Activated T-helper 1 cell treated with anti-CD3 and anti-CD28 coated beads, Interleukin-2, amount 50 U/mL, for 16 hours (primary cell): ENCODE data around the gene MCTP1.

ENCODE experiments used
- DNase-seq, 2 donors: peaks; one replicate each; pipeline ENCODE4 v3.0.0-alpha.2; 2020; ENCODE audit warnings: low read depth in 1 of 2, low spot score in 1 of 2

MCTP1 gene

GRCh38 chr5:94725142-94725541, 559.8 kb downstream of the MCTP1 start:
- DNase-seq, result no peak

DNA sequence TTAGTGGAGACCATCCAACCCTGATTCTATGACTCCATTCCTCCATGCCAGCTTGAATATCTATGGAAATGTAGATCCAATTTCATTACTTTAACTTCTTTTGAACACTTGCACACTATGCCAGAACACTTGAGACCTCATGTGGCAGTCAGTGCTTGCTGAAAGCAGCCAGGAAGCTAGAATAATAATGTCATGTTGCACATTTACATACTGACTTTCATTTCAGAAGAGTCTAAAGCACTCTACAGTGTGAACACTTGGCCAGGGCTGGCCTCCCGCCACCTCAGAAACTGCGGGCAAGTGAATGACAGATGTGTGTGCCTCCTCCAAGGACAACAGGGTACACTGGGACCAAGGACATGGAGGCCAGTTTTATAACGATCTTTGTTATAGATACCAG, 569.1 kb downstream of the MCTP1 start:
- no peak for DNase-seq

DNA sequence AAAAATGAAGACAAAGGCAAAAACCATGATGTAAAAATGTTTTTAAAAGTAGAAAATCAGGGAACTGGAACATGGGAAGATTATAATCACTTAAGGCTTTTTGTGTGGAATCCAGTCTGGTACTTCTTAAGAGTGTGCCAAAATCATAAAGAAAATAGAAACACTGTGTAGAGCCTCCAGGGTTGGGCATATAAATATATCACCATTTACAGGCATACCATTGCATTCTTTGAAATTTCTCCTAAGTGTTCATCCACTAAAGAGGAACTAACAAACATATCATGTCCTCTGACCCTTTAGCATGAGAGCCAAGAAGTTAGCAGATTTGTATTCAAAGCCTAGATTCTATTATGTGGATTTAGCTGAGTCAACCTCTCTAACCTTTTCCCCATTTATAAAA, 573.1 kb downstream of the MCTP1 start:
- DNase-seq, result no peak

DNA sequence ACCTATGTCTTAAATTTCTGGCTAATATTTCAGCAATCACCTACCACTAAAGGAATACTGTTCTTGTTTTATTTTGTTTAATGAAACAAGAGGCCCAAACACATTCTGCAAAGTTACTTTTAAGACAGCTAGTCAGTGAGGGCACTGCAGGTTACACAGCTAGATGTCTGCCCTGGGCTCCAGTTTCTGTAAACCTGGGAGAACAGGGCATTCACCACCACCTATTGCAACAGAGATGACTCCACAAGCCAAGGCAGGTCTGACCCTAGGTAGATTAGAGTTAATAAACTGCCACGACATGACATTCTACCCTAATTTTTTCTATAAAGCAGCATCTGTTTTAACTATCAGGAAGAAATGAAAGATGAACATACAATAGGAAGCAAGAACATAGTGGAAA, 575.6 kb downstream of the MCTP1 start:
- DNase-seq, result no peak

- DNase-seq, result no peak
These were observed 577.5 kb downstream of the MCTP1 start for GRCh38 chr5:94707359-94707758.

DNA sequence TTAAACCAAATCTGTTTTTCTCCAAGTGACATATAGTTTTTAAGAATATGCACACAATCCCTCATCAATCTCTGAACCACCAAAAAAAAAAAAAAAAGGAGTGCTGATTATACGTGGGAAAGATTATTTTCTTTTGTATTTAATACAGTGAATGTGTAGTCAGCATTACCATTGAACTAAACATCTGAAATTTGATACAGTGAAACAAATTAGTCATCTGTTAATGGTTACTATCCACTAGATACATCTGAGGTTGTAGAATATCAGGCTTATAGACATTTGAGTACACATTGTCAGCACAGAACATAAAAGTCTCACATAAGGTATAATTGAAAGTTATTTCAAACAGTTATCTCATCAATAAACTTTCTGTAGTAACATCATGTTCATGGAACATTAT, 579.5 kb downstream of the MCTP1 start:
- DNase-seq, result no peak

GRCh38 chr5:94702729-94703128, 582.2 kb downstream of the MCTP1 start:
- no peak for DNase-seq

- DNase-seq, result no peak
These were observed 584.3 kb downstream of the MCTP1 start for GRCh38 chr5:94700592-94700991.

GRCh38 chr5:94699562-94699961, 585.3 kb downstream of the MCTP1 start:
- DNase-seq, result no peak

DNA sequence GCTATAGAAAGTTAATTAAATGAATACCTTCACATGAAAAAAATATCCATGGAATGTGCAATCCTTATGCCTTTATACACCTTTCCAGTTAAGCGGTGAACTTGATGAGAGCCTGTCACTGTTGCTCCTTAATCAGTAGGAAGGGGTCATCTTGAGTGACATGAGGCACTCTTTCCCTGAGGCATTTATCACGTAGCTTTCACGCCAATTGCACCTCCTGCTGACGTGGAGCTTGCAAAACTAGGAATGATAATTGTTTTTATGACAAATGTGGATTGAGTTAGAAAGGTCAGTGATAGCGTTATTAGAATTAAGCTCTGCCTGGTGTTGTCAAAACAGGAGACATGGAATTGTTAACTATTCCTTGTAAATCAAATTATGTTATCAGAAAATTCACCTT, 586.7 kb downstream of the MCTP1 start:
- no peak for DNase-seq

GRCh38 chr5:94694671-94695070, 590.2 kb downstream of the MCTP1 start:
- no peak for DNase-seq

- DNase-seq, result no peak
These were observed 591.0 kb downstream of the MCTP1 start for GRCh38 chr5:94693845-94694370.

GRCh38 chr5:94693043-94693822, 591.7 kb downstream of the MCTP1 start:
- DNase-seq, result no peak

DNA sequence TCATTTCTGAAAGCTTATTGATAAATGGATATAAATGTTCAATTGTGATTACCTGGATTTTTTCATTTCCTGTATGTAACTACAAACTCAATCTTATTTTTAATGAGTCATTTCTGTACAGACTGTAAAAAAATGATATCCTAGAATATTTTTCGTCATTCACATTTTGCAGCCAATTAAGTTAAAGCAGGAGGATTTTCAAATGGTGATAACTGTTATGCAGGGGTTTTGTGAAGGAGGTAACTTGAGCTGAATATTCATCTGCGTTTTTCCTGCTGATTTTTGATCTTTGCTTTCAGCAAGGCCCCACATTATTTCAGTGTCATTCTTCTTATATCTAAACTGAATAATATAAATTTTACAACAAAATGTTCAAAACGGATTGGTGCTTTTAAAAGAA, 592.3 kb downstream of the MCTP1 start:
- no peak for DNase-seq

GRCh38 chr5:94691949-94692348, 592.9 kb downstream of the MCTP1 start:
- DNase-seq, result no peak

GRCh38 chr5:94691291-94691690, 593.6 kb downstream of the MCTP1 start:
- no peak for DNase-seq

- no peak for DNase-seq
These were observed 594.1 kb downstream of the MCTP1 start for GRCh38 chr5:94690778-94691177.

GRCh38 chr5:94689908-94690307, 595.0 kb downstream of the MCTP1 start:
- no peak for DNase-seq

DNA sequence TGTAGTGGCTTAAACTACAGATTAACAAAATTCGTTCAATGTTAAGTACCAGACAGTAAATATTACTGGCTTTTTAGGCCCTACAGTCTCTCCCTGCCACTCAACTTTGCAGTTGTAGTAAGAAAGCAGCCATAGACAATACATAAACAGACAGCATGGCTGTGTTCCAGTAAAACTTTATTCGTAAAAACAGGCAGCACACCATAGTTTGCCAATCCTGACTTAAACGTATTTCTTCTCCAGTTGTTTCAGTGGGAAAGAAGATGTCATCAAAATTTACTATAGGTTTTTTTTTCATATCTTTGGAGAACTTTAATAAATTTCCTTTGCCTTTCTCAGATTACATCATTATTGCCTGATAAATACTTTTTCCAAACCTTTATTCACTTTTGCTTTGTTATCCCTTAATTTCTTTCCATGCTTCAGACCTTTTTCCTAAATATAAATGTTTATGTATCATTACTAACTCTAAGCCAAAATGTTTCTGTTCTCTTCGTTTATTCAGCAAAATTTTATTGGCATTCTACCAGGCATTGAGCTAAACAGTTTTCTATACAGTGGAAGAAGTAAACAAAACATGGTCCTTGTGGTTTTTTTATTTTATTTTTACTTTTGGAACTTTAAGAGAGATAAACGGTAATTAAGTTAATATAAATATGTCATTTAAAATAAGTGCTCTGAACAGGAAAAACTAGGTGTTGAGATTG, 601.9 kb downstream of the MCTP1 start:
- no peak for DNase-seq

DNA sequence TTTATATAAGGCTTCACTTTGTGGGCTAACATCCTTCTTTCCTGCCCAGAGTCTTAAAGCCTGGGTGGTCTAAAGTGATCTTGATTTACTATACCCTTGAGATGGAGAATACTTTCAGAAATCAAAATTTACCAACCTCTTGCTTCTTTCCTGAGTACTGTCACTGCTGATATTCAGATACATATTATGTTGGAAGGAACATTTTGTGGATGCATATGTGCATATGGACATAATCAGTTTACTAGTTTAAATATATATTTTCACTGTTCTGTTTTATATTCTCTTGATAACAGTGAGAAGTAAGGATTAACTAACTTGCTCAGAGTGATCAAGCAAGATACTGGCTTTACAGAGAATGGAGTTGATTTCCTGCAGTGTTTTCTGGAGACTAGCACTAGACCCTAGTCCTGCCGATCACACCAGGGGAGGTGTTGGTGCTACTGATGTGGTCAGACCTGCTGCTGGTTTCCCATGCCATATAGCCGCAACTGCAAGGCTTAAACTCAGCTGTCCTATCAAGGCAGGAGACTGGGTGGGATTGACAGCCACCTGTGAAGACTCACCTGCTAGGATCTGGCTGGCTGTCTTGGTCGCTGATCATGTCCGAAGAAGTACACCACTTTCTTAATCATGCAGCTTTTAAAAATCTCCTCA, 608.8 kb downstream of the MCTP1 start:
- DNase-seq, result no peak

DNA sequence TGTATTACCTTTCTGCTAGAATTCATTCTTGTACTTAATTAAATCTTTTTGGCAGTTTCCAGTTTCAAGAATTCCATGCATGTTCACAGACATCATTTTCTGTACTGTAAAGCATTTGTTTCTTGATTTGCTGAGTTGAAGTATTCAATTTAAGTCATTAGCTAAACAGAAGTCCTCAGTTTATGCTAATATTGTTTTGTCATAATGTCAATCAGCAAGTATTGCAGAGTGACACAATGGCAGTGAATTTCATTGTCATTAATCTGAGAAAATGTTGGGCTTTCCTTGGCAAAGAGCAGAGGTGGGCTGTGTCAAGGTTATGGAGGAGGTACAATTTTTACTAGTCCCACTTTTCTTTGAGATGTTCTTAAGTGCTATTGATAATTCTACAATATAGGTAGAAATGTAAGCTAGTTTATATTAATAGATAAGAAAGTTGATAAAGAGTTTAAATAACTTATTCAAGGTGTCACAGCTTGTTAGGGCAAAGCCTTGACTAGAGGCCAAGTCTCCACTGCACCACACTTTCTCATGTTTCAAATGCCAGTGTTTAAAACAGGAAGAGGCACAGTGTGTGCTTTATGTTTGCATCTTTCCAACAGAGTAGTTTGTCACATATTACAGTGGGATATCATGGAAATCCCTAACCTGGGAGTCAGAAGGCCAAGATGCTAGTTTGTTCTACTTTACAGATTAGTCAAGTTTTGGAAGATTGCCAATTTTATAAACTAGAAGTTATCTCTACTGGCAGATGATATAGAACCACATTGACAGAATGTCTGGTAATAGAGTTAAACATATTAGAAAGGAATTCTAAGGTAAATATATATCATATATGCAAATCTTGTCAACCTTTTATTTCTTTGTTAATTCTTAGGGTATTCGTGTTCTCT, 610.2 kb downstream of the MCTP1 start:
- no peak for DNase-seq
